Heart right ventricle (tissue), 16 donors: ENCODE results near the gene ARHGAP22. TPM values are rescaled to one million over a fixed set of nuclear protein-coding genes. Genes with fewer than 3 reads are reported as not detected.
A peak's percentile ranks its signal among the peaks of the same experiment; 100 is the strongest.

Source experiments
- ATAC-seq, 8 donors: fragments of 200-7000 bp; cut with Tn5 transposase; one replicate each; pipeline ENCODE4 v1.9.1; 2020; ENCODE audit warnings: mild to moderate bottlenecking in 8 of 8, moderate library complexity in 8 of 8, moderate number of reproducible peaks in 1 of 8
- DNase-seq, 2 donors: peaks; one replicate each; pipeline ENCODE4 v3.0.0-alpha.2; 2020
- H3K27ac ChIP-seq, 10 donors: fragments of 200-600 bp; sonication (generic) in 2 of 10; one replicate each; pipeline versions ENCODE4 v1.5.0 to v1.8.0; 2020 to 2022; ENCODE audit warnings: mild to moderate bottlenecking in 3 of 10
- H3K27me3 ChIP-seq, 7 donors: fragments of 200-600 bp; one replicate each; pipeline ENCODE4 v1.8.0; 2021 to 2022; ENCODE audit warnings: mild to moderate bottlenecking in 2 of 7
- H3K36me3 ChIP-seq, 9 donors: fragments of 200-600 bp; sonication (generic) in 1 of 9; one replicate each; pipeline versions ENCODE4 v1.5.0 to v1.8.0; 2020 to 2022; ENCODE audit warnings: mild to moderate bottlenecking in 2 of 9
- H3K4me1 ChIP-seq, 9 donors: fragments of 200-600 bp; sonication (generic) in 1 of 9; one replicate each; pipeline versions ENCODE4 v1.5.0 to v1.8.0; 2020 to 2022; ENCODE audit warnings: mild to moderate bottlenecking in 4 of 9
- H3K4me3 ChIP-seq, 10 donors: fragments of 200-600 bp; sonication (generic) in 2 of 10; one replicate each; pipeline versions ENCODE4 v1.5.0 to v1.8.0; 2020 to 2022; ENCODE audit warnings: mild to moderate bottlenecking in 7 of 10, moderate library complexity in 2 of 10
- H3K9me3 ChIP-seq, 11 donors: fragments of 200-600 bp in 10 of 11; sonication (generic) in 2 of 11; one replicate each; pipeline versions ENCODE4 v1.5.0 to v1.8.0; 2013 to 2022; ENCODE audit warnings: mild to moderate bottlenecking in 2 of 11, control low read depth in 1 of 11, moderate library complexity in 1 of 11
- CTCF ChIP-seq, 9 donors: fragments of 200-600 bp; sonication (generic) in 2 of 9; IDR thresholded peaks; one replicate each; pipeline versions ENCODE4 v1.5.0 to v1.8.0; 2021 to 2022; ENCODE audit warnings: antibody characterized with exemption in 9 of 9, mild to moderate bottlenecking in 5 of 9, moderate library complexity in 1 of 9
- WGBS, 2 donors: extraction: QIAGEN DNeasy Blood & Tissue Kit; methylation state at CpG; one replicate each; pipeline ENCODE4 v1.1.7; 2013; ENCODE audit warnings: inconsistent platforms in 1 of 2; 5-methylcytosine and 5-hydroxymethylcytosine counted together
- intact Hi-C, 10 donors: fragments of 100-400 bp; cut with DNase I; formaldehyde crosslinking; loops; one replicate each; pipeline versions ENCODE4 v1.11.1 to v1.14.2; 2022
- polyA plus RNA-seq, 2 donors: library from polyadenylated mRNA; stranded (reverse); fragments of 200-250 nt; gene quantifications; one replicate each; pipeline ENCODE4 v1.2.3, GENCODE V29; 2013
- total RNA-seq, 10 donors: library from RNA; stranded (reverse); fragmentation: NEBNext Ultra II Directional in 3 of 10; extraction: Animal tissue kit (Norgen Biotek cat#: 25700) in 3 of 10; gene quantifications; one replicate each; pipeline versions ENCODE4 v1.2.1 to v1.2.4, GENCODE V29; 2021 to 2023
- donor health status: Arrhythmogenic right ventricular cardiomyopathy.
- donor health status: ischemic (EF 13 %, LVEDD 7.1; RV severe dilation, severe dysfunction).
- donor health status: healthy with polysubstance abuse.
- donor health status: DM: no; HTN: yes; CAD: no.
- donor health status: DM: no; HTN: no; CAD: no.
- donor health status: ischemic (EF 25% LVEDD 6.9; RV normal size, moderate dysfunction).
- donor health status: ischemic (EF 25% LVEDD 5.7; RV mildly dilated, moderate dysfunction).
- donor health status: healthy.
- donor health status: DM: yes; HTN: yes; CAD: no.
- donor health status: Ischemic cardiomyopathy.
- donor health status: ischemic (EF 35%, LVEDD 5.7; RV mildly dilated, moderate dysfunction).
- donor health status: nonischemic (EF 11% LVEDD 7.7; RV severe dilation, severe dysfunction).
- donor health status: DM: yes; HTN: yes; CAD: no.
- donor health status: PGD.
- donor health status: ischemic (EF 29% LVEDD 5.4; RV normal size, mild dysfunction).
- donor health status: nonischemic (EF 23%, LVEDD 6.1; RV moderate dilation, normal function).

ARHGAP22 gene
- total and polyA plus RNA-seq, 12 donors, result 1.5 to 9.3 (median 2.8) TPM

GRCh38 chr10:48580236-48580635 lies 24.6 kb downstream of the ARHGAP22 start:
- TF ChIP-seq CTCF (IDR thresholded peaks at IDR 0.05), result no peak
- WGBS, 2 donors, result 78 to 87% methylated on average over 5 of the region's 5 CpGs
- H3K36me3 ChIP-seq, result peaks cover 0 to 10% (median 0%) of the 10 kb centered on the region in 9 donors
- intact Hi-C loops, result no loop called here
- H3K4me1 ChIP-seq, result peaks cover 0 to 40% (median 13%) of the 10 kb centered on the region in 9 donors
- peaks cover 0 to under 1% (median 0%) of the 10 kb centered on the region in 11 donors for H3K9me3 ChIP-seq
- no peak overlapping the region for H3K4me3 ChIP-seq
- DNase-seq, result no peak
- no peak for ATAC-seq
- no peaks in the 10 kb centered on the region for H3K27me3 ChIP-seq
- peak overlapping the region in 1 of 10 donors; percentile 71 for H3K27ac ChIP-seq

- Histone ChIP-seq H3K36me3 (peaks cover 0 to 10% (median 0%) of the 10 kb centered on the region in 9 donors), H3K4me3 (no peak overlapping the region), H3K9me3 (no peaks in the 10 kb centered on the region), H3K4me1 (peaks cover 0 to 40% (median 13%) of the 10 kb centered on the region in 9 donors), H3K27ac (peak overlapping the region in 5 of 10 donors; percentile 19 to 71 (median 37)), H3K27me3 (no peaks in the 10 kb centered on the region)
- DNase-seq (no peak), ATAC-seq (peak in 5 of 8 donors; percentile 18 to 39 (median 34))
- intact Hi-C loops, result no loop called here
- WGBS, 2 donors, result 51 to 60% methylated on average over 8 of the region's 8 CpGs
- no peak for TF ChIP-seq CTCF (IDR thresholded peaks at IDR 0.05)
Measured at GRCh38 chr10:48579251-48579960, 25.5 kb downstream of the ARHGAP22 start.

- WGBS, 2 donors, result 82 to 89% methylated on average over 5 of the region's 5 CpGs
Measured at GRCh38 chr10:48577158-48577557, 27.7 kb downstream of the ARHGAP22 start.

GRCh38 chr10:48576501-48576900 lies 28.4 kb downstream of the ARHGAP22 start:
- TF ChIP-seq CTCF (IDR thresholded peaks at IDR 0.05), result no peak

More at GRCh38 chr10:48577158-48577557, 27.7 kb downstream of the ARHGAP22 start:
- Histone ChIP-seq H3K36me3 (peaks cover 0 to 2% (median 0%) of the 10 kb centered on the region in 9 donors), H3K4me1 (peaks cover 0 to 40% (median 13%) of the 10 kb centered on the region in 9 donors), H3K27me3 (no peaks in the 10 kb centered on the region), H3K9me3 (no peaks in the 10 kb centered on the region), H3K4me3 (no peak overlapping the region), H3K27ac (peak overlapping the region in 2 of 10 donors; percentile 30 to 79)
- no peak for TF ChIP-seq CTCF (IDR thresholded peaks at IDR 0.05)
- ATAC-seq, result peak; percentile 37 to 76 (median 50)
- DNase-seq, result no peak
- intact Hi-C loops, result no loop called here

More at GRCh38 chr10:48576501-48576900, 28.4 kb downstream of the ARHGAP22 start:
- ATAC-seq (no peak), DNase-seq (no peak)
- peak overlapping the region in 1 of 10 donors; percentile 57 for H3K27ac ChIP-seq
- H3K27me3 ChIP-seq, result no peaks in the 10 kb centered on the region
- H3K4me3 ChIP-seq, result no peak overlapping the region
- no peaks in the 10 kb centered on the region for H3K9me3 ChIP-seq
- no peaks in the 10 kb centered on the region for H3K36me3 ChIP-seq
- H3K4me1 ChIP-seq, result peaks cover 0 to 40% (median 13%) of the 10 kb centered on the region in 9 donors
- 61 to 79% methylated on average over 2 of the region's 2 CpGs for WGBS, 2 donors
- intact Hi-C loops, result no loop called here
